ENCODE measurements around the gene PRKACB. TPM values are rescaled to one million over a fixed set of nuclear protein-coding genes. Genes with fewer than 3 reads are reported as not detected.

PRKACB gene
- total RNA-seq, 1 experiment from 2014 or later: 68.1 TPM

GRCh38 chr1:84141182-84142003 lies 2.7 kb upstream of the PRKACB start:
- no peaks in the 10 kb centered on the region for H3K9me3 ChIP-seq (ENCODE audit: low read length)
- H3K9me2 ChIP-seq (replicated peaks; ENCODE audit: insufficient read depth, low read length): no peaks in the 10 kb centered on the region
- H3K27ac ChIP-seq (ENCODE audit: low read length): no peak overlapping the region
- H3K27me3 ChIP-seq (ENCODE audit: low read length): no peaks in the 10 kb centered on the region
- H2AFZ ChIP-seq (ENCODE audit: low read length): 0 out of 2 replicates have a peak overlapping the region, but pooled peaks have one; percentile 40
- no peak overlapping the region for H3K9ac ChIP-seq (ENCODE audit: low read length)
- H3K4me2 ChIP-seq (ENCODE audit: low read depth, low read length, poor library complexity, severe bottlenecking): peak overlapping the region; percentile 49
- no peaks in the 10 kb centered on the region for H4K20me1 ChIP-seq (ENCODE audit: insufficient read depth, low read depth, low read length)
- peaks cover 10% of the 10 kb centered on the region; the same call in 1 of the 2 replicates for H3K79me2 ChIP-seq (ENCODE audit: low read length)
- H3K4me1 ChIP-seq (ENCODE audit: low read length): peaks cover 33% of the 10 kb centered on the region
- DNase-seq: peak; percentile 73
- no peak overlapping the region; the same call in 1 of the 2 replicates for H3K4me3 ChIP-seq (ENCODE audit: low read length)
- no peaks in the 10 kb centered on the region for H3K36me3 ChIP-seq (ENCODE audit: insufficient read depth, low read length)

GRCh38 chr1:84145068-84145467 lies 997 bp downstream of the PRKACB start:
- H3K27ac ChIP-seq (ENCODE audit: low read length): peak overlapping the region; percentile 55
- no peaks in the 10 kb centered on the region for H3K9me3 ChIP-seq (ENCODE audit: low read length)
- H3K9ac ChIP-seq (ENCODE audit: low read length): peak overlapping the region; percentile 43; the same call in 1 of the 2 replicates
- no peaks in the 10 kb centered on the region for H3K36me3 ChIP-seq (ENCODE audit: insufficient read depth, low read length)
- no peaks in the 10 kb centered on the region for H3K27me3 ChIP-seq (ENCODE audit: low read length)
- H3K4me3 ChIP-seq (ENCODE audit: low read length): peak overlapping the region; percentile 53
- no peak for DNase-seq
- H4K20me1 ChIP-seq (ENCODE audit: insufficient read depth, low read depth, low read length): no peaks in the 10 kb centered on the region
- H3K4me2 ChIP-seq (ENCODE audit: low read depth, low read length, poor library complexity, severe bottlenecking): peak overlapping the region; percentile 62
- no peaks in the 10 kb centered on the region for H3K9me2 ChIP-seq (replicated peaks; ENCODE audit: insufficient read depth, low read length)
- H2AFZ ChIP-seq (ENCODE audit: low read length): no peak overlapping the region
- peaks cover 20% of the 10 kb centered on the region; the same call in 1 of the 2 replicates for H3K79me2 ChIP-seq (ENCODE audit: low read length)
- H3K4me1 ChIP-seq (ENCODE audit: low read length): peaks cover 49% of the 10 kb centered on the region

- peak overlapping the region; percentile 53 for H3K4me3 ChIP-seq (ENCODE audit: low read length)
- H3K9me3 ChIP-seq (ENCODE audit: low read length): no peaks in the 10 kb centered on the region
- H3K4me1 ChIP-seq (ENCODE audit: low read length): peaks cover 57% of the 10 kb centered on the region
- no peaks in the 10 kb centered on the region for H3K9me2 ChIP-seq (replicated peaks; ENCODE audit: insufficient read depth, low read length)
- no peak overlapping the region for H2AFZ ChIP-seq (ENCODE audit: low read length)
- H3K36me3 ChIP-seq (ENCODE audit: insufficient read depth, low read length): no peaks in the 10 kb centered on the region
- H3K9ac ChIP-seq (ENCODE audit: low read length): peak overlapping the region; percentile 43; the same call in 1 of the 2 replicates
- H3K27ac ChIP-seq (ENCODE audit: low read length): no peak overlapping the region
- no peak for DNase-seq
- no peaks in the 10 kb centered on the region for H3K27me3 ChIP-seq (ENCODE audit: low read length)
- H3K4me2 ChIP-seq (ENCODE audit: low read depth, low read length, poor library complexity, severe bottlenecking): peak overlapping the region; percentile 62
- H3K79me2 ChIP-seq (ENCODE audit: low read length): peaks cover 20% of the 10 kb centered on the region; the same call in 1 of the 2 replicates
- no peaks in the 10 kb centered on the region for H4K20me1 ChIP-seq (ENCODE audit: insufficient read depth, low read depth, low read length)
Measured at GRCh38 chr1:84146411-84147032, 2.5 kb downstream of the PRKACB start.

GRCh38 chr1:84148758-84149157 lies 4.7 kb downstream of the PRKACB start:
- DNase-seq: no peak
- Histone ChIP-seq H3K4me2 (ENCODE audit: low read depth, low read length, poor library complexity, severe bottlenecking) (no peak overlapping the region), H3K9me2 (replicated peaks; ENCODE audit: insufficient read depth, low read length) (no peaks in the 10 kb centered on the region), H3K27me3 (ENCODE audit: low read length) (no peaks in the 10 kb centered on the region), H4K20me1 (ENCODE audit: insufficient read depth, low read depth, low read length) (no peaks in the 10 kb centered on the region), H3K4me3 (ENCODE audit: low read length) (no peak overlapping the region), H3K9ac (ENCODE audit: low read length) (no peak overlapping the region), H3K79me2 (ENCODE audit: low read length) (peaks cover 20% of the 10 kb centered on the region; the same call in 1 of the 2 replicates), H3K27ac (ENCODE audit: low read length) (no peak overlapping the region), H2AFZ (ENCODE audit: low read length) (no peak overlapping the region), H3K4me1 (ENCODE audit: low read length) (peaks cover 56% of the 10 kb centered on the region), H3K9me3 (ENCODE audit: low read length) (no peaks in the 10 kb centered on the region), H3K36me3 (ENCODE audit: insufficient read depth, low read length) (no peaks in the 10 kb centered on the region)

- H3K4me1 ChIP-seq (ENCODE audit: low read length): peaks cover 31% of the 10 kb centered on the region
- H3K79me2 ChIP-seq (ENCODE audit: low read length): peaks cover 7% of the 10 kb centered on the region; the same call in 1 of the 2 replicates
Measured at GRCh38 chr1:84152649-84153056, 8.6 kb downstream of the PRKACB start.

GRCh38 chr1:84155517-84155916 lies 11.4 kb downstream of the PRKACB start:
- Histone ChIP-seq H3K4me2 (ENCODE audit: low read depth, low read length, poor library complexity, severe bottlenecking) (no peak overlapping the region), H3K9me2 (replicated peaks; ENCODE audit: insufficient read depth, low read length) (no peaks in the 10 kb centered on the region), H3K9ac (ENCODE audit: low read length) (no peak overlapping the region), H3K4me3 (ENCODE audit: low read length) (no peak overlapping the region), H3K9me3 (ENCODE audit: low read length) (no peaks in the 10 kb centered on the region), H4K20me1 (ENCODE audit: insufficient read depth, low read depth, low read length) (no peaks in the 10 kb centered on the region), H3K27ac (ENCODE audit: low read length) (no peak overlapping the region), H3K36me3 (ENCODE audit: insufficient read depth, low read length) (no peaks in the 10 kb centered on the region), H2AFZ (ENCODE audit: low read length) (no peak overlapping the region), H3K4me1 (ENCODE audit: low read length) (peaks cover 30% of the 10 kb centered on the region), H3K27me3 (ENCODE audit: low read length) (no peaks in the 10 kb centered on the region), H3K79me2 (ENCODE audit: low read length) (0 out of 2 replicates have a peak, but pooled peaks cover 2% of the 10 kb centered on the region)
- DNase-seq: no peak

More at GRCh38 chr1:84152649-84153056, 8.6 kb downstream of the PRKACB start:
- Histone ChIP-seq H4K20me1 (ENCODE audit: insufficient read depth, low read depth, low read length) (no peaks in the 10 kb centered on the region), H3K27ac (ENCODE audit: low read length) (peak overlapping the region; percentile 6; the same call in 1 of the 2 replicates), H3K4me2 (ENCODE audit: low read depth, low read length, poor library complexity, severe bottlenecking) (no peak overlapping the region), H3K9ac (ENCODE audit: low read length) (no peak overlapping the region), H3K4me3 (ENCODE audit: low read length) (no peak overlapping the region), H3K36me3 (ENCODE audit: insufficient read depth, low read length) (no peaks in the 10 kb centered on the region), H2AFZ (ENCODE audit: low read length) (no peak overlapping the region), H3K27me3 (ENCODE audit: low read length) (no peaks in the 10 kb centered on the region), H3K9me3 (ENCODE audit: low read length) (no peaks in the 10 kb centered on the region), H3K9me2 (replicated peaks; ENCODE audit: insufficient read depth, low read length) (no peaks in the 10 kb centered on the region)
- DNase-seq: no peak

GRCh38 chr1:84156210-84156621 lies 12.1 kb downstream of the PRKACB start:
- DNase-seq: no peak
- Histone ChIP-seq H3K27ac (ENCODE audit: low read length) (no peak overlapping the region), H4K20me1 (ENCODE audit: insufficient read depth, low read depth, low read length) (no peaks in the 10 kb centered on the region), H3K9ac (ENCODE audit: low read length) (no peak overlapping the region), H3K4me1 (ENCODE audit: low read length) (peaks cover 23% of the 10 kb centered on the region), H3K27me3 (ENCODE audit: low read length) (no peaks in the 10 kb centered on the region), H3K79me2 (ENCODE audit: low read length) (peaks cover 5% of the 10 kb centered on the region; the same call in 1 of the 2 replicates), H2AFZ (ENCODE audit: low read length) (no peak overlapping the region), H3K4me2 (ENCODE audit: low read depth, low read length, poor library complexity, severe bottlenecking) (no peak overlapping the region), H3K9me3 (ENCODE audit: low read length) (no peaks in the 10 kb centered on the region), H3K4me3 (ENCODE audit: low read length) (no peak overlapping the region), H3K9me2 (replicated peaks; ENCODE audit: insufficient read depth, low read length) (no peaks in the 10 kb centered on the region), H3K36me3 (ENCODE audit: insufficient read depth, low read length) (no peaks in the 10 kb centered on the region)

Measured in Karpas-422 (cell line).